GM13976 (cell line): ENCODE results near the gene ZNF680.
"Not testable (repeated sequence)": the region's sequence is repeated elsewhere in the genome, so short reads cannot be mapped to it uniquely, and the experiment has no call there.

Experiments used
- DNase-seq: peaks from one replicate; pipeline ENCODE4 v3.0.0; 2012; ENCODE audit warnings: low spot score
- in situ Hi-C: fragments of 300-500 bp; cut with MboI; formaldehyde crosslinking; loops from one replicate; pipeline ENCODE4 v1.12.0; 2022; ENCODE audit warnings: low sequenced_read_pairs, mixed read lengths, inconsistent platforms; ENCODE audit not compliant: unreplicated experiment
- TF ChIP-seq, protein P1 (sequence below): IDR thresholded peaks from 2 replicates; pipeline ENCODE4 v1.5.1; 2012; ENCODE audit warnings: borderline replicate concordance, mild to moderate bottlenecking; ENCODE audit not compliant: insufficient read depth; ENCODE audit errors: extremely low read depth, missing control alignments, control extremely low read depth

The ZNF680 gene

DNA sequence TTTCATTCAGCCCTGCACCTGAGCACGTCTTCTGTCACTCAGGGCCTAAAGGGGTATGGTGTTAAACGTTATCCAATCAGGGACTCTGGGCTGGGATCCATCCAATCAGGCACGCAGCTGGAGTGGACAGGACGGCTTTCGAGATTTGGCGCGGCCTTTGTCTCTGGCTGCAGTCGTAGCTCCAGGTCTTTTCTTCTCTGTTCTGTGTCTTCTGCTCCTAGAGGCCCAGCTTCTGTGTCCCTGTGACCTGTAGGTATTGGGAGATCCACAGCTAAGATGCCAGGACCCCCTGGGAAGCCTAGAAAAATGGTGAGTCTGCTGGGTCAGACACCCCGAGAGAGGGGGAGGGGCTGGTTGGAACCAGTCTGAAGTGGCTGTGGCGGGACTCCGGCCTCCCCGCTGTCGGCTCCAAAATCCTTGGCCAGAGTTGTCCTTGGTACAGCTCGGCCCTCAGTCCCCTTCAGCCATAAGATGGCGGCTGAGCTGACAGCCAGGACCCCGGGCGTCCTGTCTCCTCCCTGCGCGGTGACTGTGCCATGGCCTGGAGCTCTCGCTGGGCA is 11.7 kb upstream of the ZNF680 start:
- TF ChIP-seq, protein P1, sequence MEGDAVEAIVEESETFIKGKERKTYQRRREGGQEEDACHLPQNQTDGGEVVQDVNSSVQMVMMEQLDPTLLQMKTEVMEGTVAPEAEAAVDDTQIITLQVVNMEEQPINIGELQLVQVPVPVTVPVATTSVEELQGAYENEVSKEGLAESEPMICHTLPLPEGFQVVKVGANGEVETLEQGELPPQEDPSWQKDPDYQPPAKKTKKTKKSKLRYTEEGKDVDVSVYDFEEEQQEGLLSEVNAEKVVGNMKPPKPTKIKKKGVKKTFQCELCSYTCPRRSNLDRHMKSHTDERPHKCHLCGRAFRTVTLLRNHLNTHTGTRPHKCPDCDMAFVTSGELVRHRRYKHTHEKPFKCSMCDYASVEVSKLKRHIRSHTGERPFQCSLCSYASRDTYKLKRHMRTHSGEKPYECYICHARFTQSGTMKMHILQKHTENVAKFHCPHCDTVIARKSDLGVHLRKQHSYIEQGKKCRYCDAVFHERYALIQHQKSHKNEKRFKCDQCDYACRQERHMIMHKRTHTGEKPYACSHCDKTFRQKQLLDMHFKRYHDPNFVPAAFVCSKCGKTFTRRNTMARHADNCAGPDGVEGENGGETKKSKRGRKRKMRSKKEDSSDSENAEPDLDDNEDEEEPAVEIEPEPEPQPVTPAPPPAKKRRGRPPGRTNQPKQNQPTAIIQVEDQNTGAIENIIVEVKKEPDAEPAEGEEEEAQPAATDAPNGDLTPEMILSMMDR: no peak
- in situ Hi-C loops: loop anchor here (25.0 kb wide), 1 partner anchor 262 kb away; the partner anchor contains the start of gene ZNF736
- no peak for DNase-seq

DNA sequence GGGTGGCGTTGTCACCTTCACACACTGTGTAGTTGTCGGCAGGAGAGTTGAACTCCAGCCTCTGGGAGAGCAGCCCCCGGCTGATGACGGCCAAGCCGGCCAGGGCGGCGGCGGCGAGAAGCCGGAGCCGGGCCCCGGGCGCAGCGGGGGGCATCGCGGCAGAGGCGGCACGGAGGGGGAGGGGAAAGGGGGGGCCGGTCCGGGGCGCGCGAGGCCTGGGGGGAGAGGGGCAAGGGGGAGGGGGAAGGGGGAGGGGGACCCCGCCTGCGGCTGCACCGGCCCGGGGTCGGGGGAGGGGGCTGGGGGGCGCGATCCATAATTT is 7.4 kb upstream of the ZNF680 start:
- in situ Hi-C loops: loop anchor here (25.0 kb wide), 1 partner anchor 258 kb away; the partner anchor contains the start of gene ZNF736
- DNase-seq: not testable (repeated sequence)

DNA sequence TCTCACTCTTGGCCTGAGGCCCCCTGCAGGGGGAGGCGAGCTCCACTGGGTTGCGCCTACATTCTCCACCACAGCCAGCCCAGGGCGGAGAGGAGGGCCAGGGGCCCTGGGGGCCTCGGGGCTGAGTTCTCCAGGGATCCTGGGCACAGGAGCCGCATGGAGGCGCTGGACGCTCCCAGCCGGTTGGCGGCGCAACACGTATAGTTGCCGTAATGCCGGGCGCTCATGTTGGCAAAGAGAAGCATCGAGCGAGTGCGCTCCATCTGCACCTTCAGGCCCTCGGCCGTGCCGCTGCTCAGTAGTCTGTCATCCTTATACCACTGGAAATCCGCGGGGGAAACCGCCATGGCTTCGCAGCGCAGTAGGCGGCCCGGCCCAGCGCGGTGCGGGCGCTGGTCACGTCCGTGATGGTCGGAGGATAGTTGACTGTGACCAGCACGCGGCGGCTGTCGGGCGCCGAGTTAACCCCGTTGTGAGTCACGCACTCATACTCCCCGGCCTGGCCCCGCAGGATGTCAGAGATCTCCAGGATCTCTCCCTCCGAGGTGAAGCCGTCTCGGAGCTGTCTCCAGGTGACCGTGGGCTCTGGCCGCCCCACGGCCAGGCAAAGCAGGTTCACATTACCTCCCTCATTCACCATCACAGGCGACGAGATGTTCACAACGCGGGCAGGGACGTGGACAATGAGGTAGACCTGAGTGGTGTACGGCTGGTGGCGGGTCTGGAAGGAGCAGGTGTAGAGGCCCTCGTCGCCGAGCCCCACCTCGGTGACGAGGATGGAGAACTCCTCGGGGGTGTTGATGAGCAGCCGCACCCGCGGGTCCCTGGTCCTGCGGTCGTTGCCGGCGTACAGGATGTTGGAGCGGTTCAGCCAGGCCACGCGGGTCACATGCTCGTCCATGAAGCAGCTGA is 6.8 kb upstream of the ZNF680 start:
- DNase-seq: not testable (repeated sequence)
- in situ Hi-C loops: loop anchor here (25.0 kb wide), 1 partner anchor 257 kb away; the partner anchor contains the start of gene ZNF736

DNA sequence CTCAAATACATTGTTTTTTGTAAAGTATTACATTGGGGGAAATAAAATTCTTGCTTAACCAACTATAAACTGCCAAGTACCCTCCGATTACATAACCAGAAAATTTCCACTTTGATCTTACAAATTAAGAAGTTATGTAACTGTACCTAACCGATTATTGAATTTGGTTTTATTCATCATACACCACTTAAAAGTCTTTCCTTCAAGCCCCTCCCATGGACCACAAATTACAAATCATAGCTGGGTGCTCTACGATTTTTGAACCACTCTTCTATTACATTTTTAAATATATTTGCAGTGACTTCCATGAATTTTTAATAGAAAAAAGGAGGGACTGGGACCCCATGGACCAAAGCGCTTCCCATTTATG is 630 bp downstream of the ZNF680 start:
- TF ChIP-seq, protein P1: no peak
- in situ Hi-C loops: loop anchor here (25.0 kb wide), 1 partner anchor 250 kb away; the partner anchor contains the start of gene ZNF736
- DNase-seq: no peak

DNA sequence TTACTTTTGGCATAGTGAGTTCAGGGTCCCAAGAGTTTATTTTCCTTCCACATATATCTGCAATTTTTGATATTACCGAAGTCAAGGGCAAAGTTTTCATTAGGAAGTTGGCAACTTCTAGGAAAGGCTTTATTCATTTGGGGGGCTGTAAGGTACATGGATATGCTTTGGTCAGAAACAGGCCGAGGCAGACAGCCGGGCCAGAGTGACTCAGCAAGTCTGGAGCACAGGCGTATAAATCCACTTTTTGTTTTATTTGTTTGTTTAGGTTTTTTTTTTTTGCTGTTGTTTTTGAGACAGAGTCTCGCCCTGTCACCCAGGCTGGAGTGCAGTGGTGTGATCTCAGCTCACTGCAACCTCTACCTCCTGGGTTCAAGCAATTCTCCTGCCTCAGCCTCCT is 3.7 kb downstream of the ZNF680 start:
- TF ChIP-seq, protein P1: no peak
- no peak for DNase-seq
- in situ Hi-C loops: loop anchor here (25.0 kb wide), 1 partner anchor 247 kb away; the partner anchor contains the start of gene ZNF736

DNA sequence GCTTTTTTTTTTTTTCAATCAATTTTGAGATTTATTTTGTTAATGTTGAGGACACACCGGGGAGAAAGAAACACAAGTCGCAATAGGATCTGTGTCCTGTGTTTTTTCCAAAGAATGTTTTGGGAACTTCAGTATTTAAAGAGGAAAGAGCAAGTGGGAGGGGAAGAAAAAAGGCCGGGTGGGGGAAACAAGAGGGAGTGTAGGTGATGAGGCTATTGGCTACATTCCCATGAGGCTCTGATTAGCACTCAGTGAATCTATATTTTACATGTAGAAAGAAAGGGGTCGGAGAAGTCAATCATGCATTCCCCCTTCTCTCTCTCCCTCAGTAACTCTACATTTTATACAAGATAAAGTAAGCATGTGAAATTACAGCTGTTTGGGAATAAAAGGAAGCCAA is 4.1 kb downstream of the ZNF680 start:
- in situ Hi-C loops: loop anchor here (25.0 kb wide), 1 partner anchor 246 kb away; the partner anchor contains the start of gene ZNF736
- no peak for DNase-seq
- TF ChIP-seq, protein P1: no peak

DNA sequence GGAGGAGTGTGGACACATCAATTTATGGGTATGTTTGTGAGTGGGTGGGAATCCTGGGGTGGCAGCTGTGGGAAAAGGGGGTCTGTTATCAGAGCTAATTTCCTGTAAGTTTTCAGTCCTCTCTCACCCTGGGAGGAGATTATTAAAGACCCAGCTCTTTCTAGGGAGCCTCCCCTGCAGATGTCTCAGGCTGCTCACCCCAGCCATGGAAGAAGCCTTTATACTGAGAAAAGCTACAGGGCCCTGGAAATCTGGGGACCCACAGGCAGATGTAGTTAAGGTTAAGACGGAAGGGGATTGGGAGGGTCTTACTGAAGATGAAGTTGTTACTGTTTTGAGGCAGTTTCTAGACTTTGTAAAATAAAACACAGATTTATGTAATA is 4.6 kb downstream of the ZNF680 start:
- DNase-seq: no peak
- TF ChIP-seq, protein P1: no peak
- in situ Hi-C loops: loop anchor here (25.0 kb wide), 1 partner anchor 246 kb away; the partner anchor contains the start of gene ZNF736
